ENCODE measurements around the gene CKMT1B.
"Not testable (repeated sequence)": the region's sequence is repeated elsewhere in the genome, so short reads cannot be mapped to it uniquely, and the experiment has no call there.

CKMT1B gene

DNA sequence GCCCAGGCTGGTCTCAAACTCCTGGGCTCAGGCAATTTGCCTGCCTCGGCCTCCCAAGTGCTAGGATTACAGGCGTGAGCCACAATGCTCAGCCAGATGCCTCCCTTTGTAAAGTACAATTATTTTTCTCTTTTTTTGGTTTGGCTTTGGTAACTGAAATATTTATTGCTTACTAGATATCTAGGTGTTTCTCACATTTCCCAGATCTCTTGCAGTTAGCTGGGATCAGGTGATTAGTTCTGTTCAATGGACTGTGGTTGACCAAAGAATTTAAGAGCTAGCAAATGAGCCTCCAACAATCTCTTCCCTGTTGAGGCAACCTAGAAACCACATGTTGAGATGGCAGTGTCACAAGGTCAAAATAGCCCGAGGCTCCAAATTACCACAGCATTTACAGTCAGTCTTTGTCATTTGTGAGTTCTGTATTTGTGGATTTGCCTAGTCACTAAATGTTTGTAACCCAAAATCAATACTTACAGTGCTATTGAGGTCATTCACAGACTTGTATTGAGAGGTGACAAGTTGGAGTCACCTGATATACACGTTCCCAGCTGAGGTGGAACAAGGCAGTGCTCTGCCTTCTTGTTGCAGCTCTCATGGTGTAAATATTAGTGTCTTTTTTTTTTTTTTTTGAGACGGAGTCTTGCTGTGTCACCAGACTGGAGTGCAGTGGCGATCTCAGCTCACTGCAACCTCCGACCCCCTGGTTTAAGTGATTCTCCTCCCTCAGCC, 28.4 kb downstream of the CKMT1B start:
- intact Hi-C loops (cut with DNase I); DNase-seq: not testable (repeated sequence)

DNA sequence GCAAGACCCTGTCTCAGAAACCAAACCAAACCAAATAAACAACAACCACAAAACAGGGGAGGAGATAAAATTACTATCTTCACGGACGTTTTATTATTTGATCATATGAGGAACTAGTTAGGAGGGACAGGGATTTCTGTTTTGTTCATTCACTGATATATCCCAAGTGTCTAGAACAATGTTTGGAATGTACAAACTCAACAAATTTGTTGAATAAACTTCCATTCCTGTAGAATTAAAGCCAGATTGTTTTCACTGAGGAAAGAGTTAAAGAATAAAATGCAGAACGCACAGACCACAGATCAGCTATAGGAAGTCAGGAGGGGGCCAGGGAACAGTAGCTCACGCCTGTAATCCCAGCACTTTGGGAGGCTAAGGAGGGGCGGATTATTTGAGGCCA, 31.3 kb downstream of the CKMT1B start:
- DNase-seq, result no peak
- intact Hi-C loops (cut with DNase I), result no loop called here

DNA sequence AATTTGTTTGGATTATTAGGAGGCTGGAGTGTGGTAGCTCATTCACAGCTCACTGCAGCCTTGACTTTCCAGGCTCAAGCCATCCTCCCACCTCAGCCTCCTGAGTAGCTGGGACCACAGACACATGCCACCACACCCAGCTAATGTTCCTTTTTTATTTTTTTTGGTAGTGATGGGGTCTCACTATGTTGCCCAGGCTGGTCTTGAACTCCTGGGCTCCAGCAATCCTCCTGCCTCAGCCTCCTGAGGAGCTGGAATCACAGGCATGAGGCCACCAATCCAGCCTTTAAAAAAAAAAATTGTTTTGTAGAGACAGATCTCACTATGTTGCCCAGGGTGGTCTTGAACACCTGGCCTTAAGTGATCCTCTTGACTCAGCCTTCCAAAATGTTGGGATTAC, 33.1 kb downstream of the CKMT1B start:
- intact Hi-C loops (cut with DNase I); DNase-seq: not testable (repeated sequence)

DNA sequence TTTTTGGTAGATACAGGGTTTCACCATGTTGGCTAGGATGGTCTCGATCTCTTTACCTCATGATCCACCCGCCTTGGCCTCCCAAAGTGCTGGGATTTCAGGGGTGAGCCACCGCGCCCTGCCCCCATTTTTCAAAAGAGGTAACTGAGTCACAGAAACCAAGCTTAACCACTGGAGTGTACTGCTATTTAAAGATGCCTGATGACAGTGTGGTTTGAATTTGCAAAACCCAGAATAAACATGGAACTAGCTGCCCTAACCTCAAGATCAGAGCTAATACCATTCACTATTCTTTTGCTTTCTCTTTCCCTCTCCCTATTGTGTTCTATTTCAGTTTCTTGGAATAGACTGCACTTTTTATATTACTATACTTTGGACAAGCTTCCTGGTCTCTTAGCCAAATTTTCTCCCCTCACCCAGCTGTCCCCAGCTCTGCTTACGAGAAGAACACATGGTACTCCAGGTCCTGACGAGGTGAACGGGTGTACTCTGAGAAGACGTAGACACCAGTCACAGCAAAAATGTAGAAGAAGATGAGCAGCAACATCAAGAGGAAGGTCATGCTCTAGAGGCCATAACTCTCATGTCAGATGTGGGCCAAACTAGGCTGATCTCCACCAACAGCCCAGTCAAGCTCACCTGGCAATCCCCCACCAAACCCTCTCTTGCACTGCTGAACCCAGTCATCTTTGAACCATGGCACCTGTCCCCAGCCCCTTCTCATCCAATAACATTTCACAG, 44.8 kb downstream of the CKMT1B start:
- DNase-seq; intact Hi-C loops (cut with DNase I): not testable (repeated sequence)
